DND-41 (cell line): ENCODE data around the gene EEF2K.
A peak's percentile ranks its signal among the peaks of the same experiment; 100 is the strongest.
"Not testable (repeated sequence)": the region's sequence is repeated elsewhere in the genome, so short reads cannot be mapped to it uniquely, and the experiment has no call there.

Source experiments
- ATAC-seq: fragments of 200-7000 bp; cut with Tn5 transposase; 3 replicates; pipeline ENCODE4 v1.9.1; 2021; ENCODE audit warnings: low read depth; ENCODE audit not compliant: insufficient read depth
- DNase-seq: peaks from one replicate; pipeline ENCODE4 v3.0.0-alpha.2; 2020
- H2AFZ ChIP-seq: 2 replicates; pipeline ENCODE4 v1.6.0; 2012; ENCODE audit warnings: low read depth, low read length
- H3K27ac ChIP-seq: 2 replicates; pipeline ENCODE4 v1.5.1; 2012; ENCODE audit warnings: low read length, inconsistent platforms
- H3K27me3 ChIP-seq: fragments of 200-600 bp; sonication (generic); 2 replicates; pipeline ENCODE4 v1.6.0; 2012; ENCODE audit warnings: low read length, mild to moderate bottlenecking, inconsistent platforms; ENCODE audit not compliant: insufficient read depth, poor library complexity
- H3K36me3 ChIP-seq: 2 replicates; pipeline ENCODE4 v1.5.1; 2012; ENCODE audit warnings: low read length, inconsistent platforms; ENCODE audit not compliant: insufficient read depth
- H3K4me1 ChIP-seq: 2 replicates; pipeline ENCODE4 v1.5.1; 2012; ENCODE audit warnings: mild to moderate bottlenecking, low read length; ENCODE audit not compliant: insufficient read depth
- H3K4me2 ChIP-seq: 2 replicates; pipeline ENCODE4 v1.6.0; 2012; ENCODE audit warnings: mild to moderate bottlenecking, moderate library complexity, low read length, inconsistent platforms; ENCODE audit not compliant: insufficient read depth
- H3K4me3 ChIP-seq, 2 experiments: fragments of 200-600 bp in 1 of 2; shearing (Covaris generic) in 1 of 2; 2 replicates each; pipeline ENCODE4 v1.5.1; 2012 to 2016; ENCODE audit warnings: inconsistent platforms in 2 of 2, low read length in 2 of 2, mild to moderate bottlenecking in 2 of 2, low read depth in 1 of 2, moderate library complexity in 1 of 2
- H3K79me2 ChIP-seq: 2 replicates; pipeline ENCODE4 v1.6.0; 2012; ENCODE audit warnings: low read length, inconsistent platforms; ENCODE audit not compliant: insufficient read depth
- H3K9ac ChIP-seq: 2 replicates; pipeline ENCODE4 v1.6.0; 2012; ENCODE audit warnings: low read depth, mild to moderate bottlenecking, inconsistent platforms, low read length, moderate library complexity
- H3K9me3 ChIP-seq: 2 replicates; pipeline ENCODE4 v1.5.1; 2012; ENCODE audit warnings: low read length, moderate library complexity, mild to moderate bottlenecking, inconsistent platforms; ENCODE audit not compliant: insufficient read depth, severe bottlenecking
- H4K20me1 ChIP-seq: 2 replicates; pipeline ENCODE4 v1.6.0; 2012; ENCODE audit warnings: low read length; ENCODE audit not compliant: insufficient read depth
- CTCF ChIP-seq: IDR thresholded peaks from 2 replicates; pipeline ENCODE4 v1.5.1; 2012; ENCODE audit warnings: borderline replicate concordance, low read length, moderate library complexity, mild to moderate bottlenecking; ENCODE audit not compliant: poor library complexity, severe bottlenecking; ENCODE audit errors: extremely low read depth
- EZH2 ChIP-seq: IDR thresholded peaks from 3 replicates; pipeline ENCODE4 v1.6.1; 2012; ENCODE audit warnings: borderline replicate concordance, low read depth, mild to moderate bottlenecking, moderate library complexity, low read length, inconsistent platforms; ENCODE audit not compliant: severe bottlenecking

The EEF2K gene

GRCh38 chr16:22300427-22301071 lies 94.5 kb downstream of the EEF2K start:
- Histone ChIP-seq H3K79me2 (peaks cover 81% of the 10 kb centered on the region), H3K36me3 (peaks cover 49% of the 10 kb centered on the region), H3K27ac (no peak overlapping the region), H3K4me3 (no peak overlapping the region), H3K4me2 (peak overlapping the region; percentile 29; the same call in 1 of the 2 replicates), H3K4me1 (peaks cover 29% of the 10 kb centered on the region), H3K27me3 (no peaks in the 10 kb centered on the region), H2AFZ (no peak overlapping the region), H4K20me1 (peaks cover 68% of the 10 kb centered on the region), H3K9me3 (no peaks in the 10 kb centered on the region), H3K9ac (no peak overlapping the region)
- DNase-seq = peak; percentile 53
- ATAC-seq = no peak
- no peak for TF ChIP-seq EZH2
- TF ChIP-seq CTCF = peak; percentile 69

GRCh38 chr16:22301423-22301822 lies 95.3 kb downstream of the EEF2K start:
- H3K9ac ChIP-seq, H3K27ac ChIP-seq, H3K9me3 ChIP-seq, H3K4me3 ChIP-seq, DNase-seq, ATAC-seq, H2AFZ ChIP-seq, H3K4me2 ChIP-seq, H3K27me3 ChIP-seq: not testable (repeated sequence)
- H4K20me1 ChIP-seq = peaks cover 74% of the 10 kb centered on the region
- H3K79me2 ChIP-seq = peaks cover 84% of the 10 kb centered on the region
- H3K36me3 ChIP-seq = peaks cover 57% of the 10 kb centered on the region
- H3K4me1 ChIP-seq = peaks cover 21% of the 10 kb centered on the region

- Histone ChIP-seq H3K36me3 (peaks cover 72% of the 10 kb centered on the region), H3K79me2 (peaks cover 92% of the 10 kb centered on the region), H3K4me2 (no peak overlapping the region), H3K27ac (no peak overlapping the region), H2AFZ (no peak overlapping the region), H3K4me3 (no peak overlapping the region), H3K9ac (no peak overlapping the region), H3K27me3 (no peaks in the 10 kb centered on the region), H3K4me1 (peaks cover 20% of the 10 kb centered on the region), H4K20me1 (peaks cover 84% of the 10 kb centered on the region), H3K9me3 (no peaks in the 10 kb centered on the region)
- DNase-seq (no peak), ATAC-seq (no peak)
- TF ChIP-seq CTCF (no peak), EZH2 (no peak)
Observed at GRCh38 chr16:22302776-22303363, 96.8 kb downstream of the EEF2K start.

- no peak for DNase-seq
- Histone ChIP-seq H3K27me3 (no peaks in the 10 kb centered on the region), H3K27ac (no peak overlapping the region), H3K9me3 (no peaks in the 10 kb centered on the region), H3K79me2 (peaks cover 81% of the 10 kb centered on the region), H2AFZ (no peak overlapping the region), H3K4me1 (peaks cover 9% of the 10 kb centered on the region), H3K9ac (no peak overlapping the region), H3K36me3 (peaks cover 82% of the 10 kb centered on the region), H3K4me2 (no peak overlapping the region), H3K4me3 (no peak overlapping the region), H4K20me1 (peaks cover 86% of the 10 kb centered on the region)
- no peak for ATAC-seq
- TF ChIP-seq EZH2 = no peak
- no peak for TF ChIP-seq CTCF
Observed at GRCh38 chr16:22304411-22304810, 98.3 kb downstream of the EEF2K start.
